Measurements from ENCODE around the gene SLC25A31. TPM values are rescaled to one million over a fixed set of nuclear protein-coding genes. Genes with fewer than 3 reads are reported as not detected.
A peak's percentile ranks its signal among the peaks of the same experiment; 100 is the strongest.

The SLC25A31 gene
- total and polyA plus RNA-seq, 10 of the 15 experiments (the other 5 are each of a cell fraction or from before 2014, with no cell fraction given): not detected

- H3K27ac ChIP-seq (ENCODE audit: control insufficient read depth, insufficient read depth): peak overlapping the region; percentile 90
- RAD21 ChIA-PET (ENCODE audit: unreplicated experiment): interaction anchor here (0.6 to 2.0 kb wide), 9 partner anchors 46 to 342 kb away, joined by 3 to 10 read pairs (median 3); partner anchors contain the start of genes ABHD18, MFSD8 and PLK4
- in situ Hi-C loops (cut with MboI): no loop called here
- H3K4me3 ChIP-seq: peak overlapping the region; percentile 96
- 48% methylated on average over 24 of the region's 25 CpGs for WGBS (ENCODE audit: insufficient coverage, insufficient replicate concordance, low lambda C conversion rate, missing lambda C conversion rate)
- ATAC-seq: peak; percentile 38
- BruUV-seq (replicated peaks): TSS peak; percentile 55
- peaks cover 50% of the 10 kb centered on the region for H3K79me2 ChIP-seq (ENCODE audit: control insufficient read depth, insufficient read depth, low read length)
- H2AFZ ChIP-seq (ENCODE audit: control insufficient read depth, low read depth, low read length): peak overlapping the region; percentile 98
- no peak for DNase-seq (ENCODE audit: low read depth, low spot score)
- no peaks in the 10 kb centered on the region for H3K9me3 ChIP-seq (replicated peaks; ENCODE audit: control insufficient read depth, insufficient read depth, low read length)
- SMC1A ChIA-PET (ENCODE audit: uncharacterized antibody, unreplicated experiment): interaction anchor here (0.6 to 1.6 kb wide), 9 partner anchors 9 to 268 kb away, joined by 3 to 5 read pairs (median 3); partner anchors contain the start of gene PLK4
- H3K36me3 ChIP-seq (ENCODE audit: control insufficient read depth in 2 of 2, insufficient read depth in 2 of 2, low read length in 1 of 2): no peaks in the 10 kb centered on the region
- CTCF ChIA-PET: interaction anchor here (0.6 to 1.2 kb wide), 5 partner anchors 13 to 1105 kb away, joined by 3 to 6 read pairs (median 3); partner anchors contain the start of genes ABHD18 and MFSD8
- H3K9ac ChIP-seq (ENCODE audit: control insufficient read depth, insufficient read depth, low read length): peak overlapping the region; percentile 94
- H3K4me1 ChIP-seq (ENCODE audit: control insufficient read depth, insufficient read depth, low read length): peaks cover 11% of the 10 kb centered on the region
- no peaks in the 10 kb centered on the region for H4K20me1 ChIP-seq (ENCODE audit: control insufficient read depth, insufficient read depth)
- peak overlapping the region; percentile 84 for H3K4me2 ChIP-seq (ENCODE audit: control insufficient read depth, insufficient read depth)
- H3K27me3 ChIP-seq (replicated peaks in 1 of 2; ENCODE audit: control insufficient read depth in 2 of 2, insufficient read depth in 2 of 2, low read length in 1 of 2): no peaks in the 10 kb centered on the region
- intact Hi-C loops (cut with micrococcal nuclease; ENCODE audit: unreplicated experiment): loop anchor here (2.0 to 5.0 kb wide), 6 partner anchors 74 to 1030 kb away; partner anchors contain the start of genes ABHD18, LARP1B, MFSD8 and PLK4
- FAIRE-seq: no peak
- POLR2A ChIA-PET: interaction anchor here (0.7 to 2.1 kb wide), 6 partner anchors 69 to 277 kb away, joined by 3 to 8 read pairs (median 4); partner anchors contain the start of genes ABHD18, LARP1B, MFSD8 and PLK4
- TF ChIP-seq RFX5 (IDR thresholded peaks at IDR 0.05; ENCODE audit: low read depth, low read length): no peak
- 0 out of 2 replicates have a peak, but pooled peaks have one; percentile 2 for TF ChIP-seq JUNB (IDR thresholded peaks at IDR 0.05)
- no peak for TF ChIP-seq PAX5 (IDR thresholded peaks at IDR 0.05; ENCODE audit: borderline replicate concordance, low read depth, low read length)
- TF ChIP-seq MLLT1 (IDR thresholded peaks at IDR 0.05): peak; percentile 75
- TF ChIP-seq ZNF384 (IDR thresholded peaks at IDR 0.05; ENCODE audit: borderline replicate concordance, low read depth, low read length): peak; percentile 88; the same call in 1 of the 2 replicates
- TF ChIP-seq CBX5 (IDR thresholded peaks at IDR 0.05; ENCODE audit: low read depth): 0 out of 2 replicates have a peak, but pooled peaks have one; percentile 12
- TF ChIP-seq RAD51 (IDR thresholded peaks at IDR 0.05): no peak
- TF ChIP-seq E4F1 (IDR thresholded peaks at IDR 0.05; ENCODE audit: borderline replicate concordance, partially characterized antibody): no peak
- TF ChIP-seq EP300 (IDR thresholded peaks at IDR 0.05; ENCODE audit: borderline replicate concordance in 1 of 2, control insufficient read depth in 1 of 2, low read depth in 2 of 2, low read length in 2 of 2): no peak
- no peak for TF ChIP-seq TCF12 (IDR thresholded peaks at IDR 0.05; ENCODE audit: low read depth, low read length)
- TF ChIP-seq ZNF592 (IDR thresholded peaks at IDR 0.05): no peak
- TF ChIP-seq ATF2 (IDR thresholded peaks at IDR 0.05; ENCODE audit: low read length): no peak
These were observed 53.0 kb downstream of the SLC25A31 start for GRCh38 chr4:127783026-127783769.

Data from GM12878 (cell line).